ENCODE data around the gene ABHD10.

ABHD10 gene

GRCh38 chr3:112002096-112002971, 23.5 kb downstream of the ABHD10 start:
- DNase-seq: no peak

- no peak for DNase-seq
These were observed 24.7 kb downstream of the ABHD10 start for GRCh38 chr3:112003321-112004080.

- DNase-seq: no peak
These were observed 25.4 kb downstream of the ABHD10 start for GRCh38 chr3:112004187-112004586.

GRCh38 chr3:112004669-112005068, 25.8 kb downstream of the ABHD10 start:
- no peak for DNase-seq

GRCh38 chr3:112005091-112005672, 26.4 kb downstream of the ABHD10 start:
- DNase-seq: no peak

- no peak for DNase-seq
These were observed 28.8 kb downstream of the ABHD10 start for GRCh38 chr3:112007633-112008032.

GRCh38 chr3:112009670-112010069, 30.8 kb downstream of the ABHD10 start:
- no peak for DNase-seq

- no peak for DNase-seq
These were observed 31.8 kb downstream of the ABHD10 start for GRCh38 chr3:112010636-112011035.

GRCh38 chr3:112011376-112011940, 32.6 kb downstream of the ABHD10 start:
- DNase-seq: no peak

GRCh38 chr3:112012205-112012992, 33.6 kb downstream of the ABHD10 start:
- DNase-seq: no peak

GRCh38 chr3:112013058-112013783, 34.4 kb downstream of the ABHD10 start:
- peak; percentile 30 to 72 for DNase-seq

- DNase-seq: no peak
These were observed 34.9 kb downstream of the ABHD10 start for GRCh38 chr3:112013784-112014143.

- DNase-seq: no peak
These were observed 38.3 kb downstream of the ABHD10 start for GRCh38 chr3:112017091-112017490.

- DNase-seq: no peak
These were observed 39.9 kb downstream of the ABHD10 start for GRCh38 chr3:112018712-112019111.

- DNase-seq: no peak
These were observed 40.9 kb downstream of the ABHD10 start for GRCh38 chr3:112019716-112020115.

GRCh38 chr3:112020674-112021085, 41.9 kb downstream of the ABHD10 start:
- no peak for DNase-seq

- no peak for DNase-seq
These were observed 48.3 kb downstream of the ABHD10 start for GRCh38 chr3:112027142-112027541.

GRCh38 chr3:112027826-112028225, 49.0 kb downstream of the ABHD10 start:
- DNase-seq: no peak

- DNase-seq: no peak
These were observed 52.1 kb downstream of the ABHD10 start for GRCh38 chr3:112030901-112031300.

- no peak for DNase-seq
These were observed 53.4 kb downstream of the ABHD10 start for GRCh38 chr3:112032098-112032731.

GRCh38 chr3:112034436-112034835, 55.6 kb downstream of the ABHD10 start, which contains the start of gene TMPRSS7:
TMPRSS7 (plus strand) TSS chr3:112034736; CDS start chr3:112034846, 110 bp downstream.
- DNase-seq: no peak
